Stimulated activated CD8-positive, alpha-beta memory T cell treated with anti-CD3 and anti-CD28 coated beads, Interleukin-2, amount 100 ng/mL, for 1 hour (primary cell): ENCODE results near the gene STX12.

Source experiments
- DNase-seq, 2 donors: peaks; one replicate each; pipeline ENCODE4 v3.0.0-alpha.2; 2020; ENCODE audit warnings: low read depth in 2 of 2

The STX12 gene

DNA sequence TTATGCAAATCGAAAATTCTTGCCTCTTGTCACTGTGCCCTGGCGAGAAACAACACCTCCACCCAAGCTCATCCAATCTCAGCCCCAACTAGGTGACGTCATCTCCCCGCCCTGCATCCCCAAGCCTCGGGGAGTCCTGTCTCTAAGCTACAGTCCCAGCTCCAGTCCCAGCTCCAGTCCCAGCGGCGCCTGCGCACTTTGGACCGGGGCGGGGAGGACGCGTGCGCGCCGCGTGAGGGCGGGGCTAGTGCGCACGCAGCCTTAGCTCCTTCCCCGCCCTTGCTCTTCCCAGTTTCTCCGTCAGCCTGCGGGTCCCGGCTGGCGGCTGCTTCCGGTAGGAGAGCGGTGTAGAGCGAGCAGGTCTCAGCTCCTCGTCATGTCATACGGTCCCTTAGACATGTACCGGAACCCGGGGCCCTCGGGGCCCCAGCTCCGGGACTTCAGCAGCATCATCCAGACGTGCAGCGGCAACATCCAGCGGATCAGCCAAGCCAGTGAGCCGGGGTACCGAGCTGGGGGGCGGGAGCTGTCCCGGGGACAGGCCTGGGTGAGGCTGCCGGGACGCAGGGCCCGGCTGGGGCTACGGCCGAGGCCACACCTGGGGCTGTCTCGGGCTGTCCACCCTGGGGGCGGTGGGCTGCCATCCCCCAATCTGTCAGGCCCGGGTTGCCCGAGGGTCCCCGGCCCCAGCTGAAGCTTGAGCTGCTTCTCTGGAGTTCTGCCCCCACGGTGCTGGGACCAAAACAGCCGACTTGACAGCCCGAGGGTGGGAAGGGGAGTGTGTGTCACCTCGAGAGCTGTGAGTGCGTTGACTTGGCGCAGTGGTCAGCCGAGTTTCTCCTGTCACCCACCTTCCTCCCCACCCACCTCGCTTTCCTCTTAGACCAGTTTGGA lies at the start of gene STX12:
TSS of gene STX12 (plus strand) at position 288 of the 894 bp plus-strand sequence. CDS start at position 377, 89 bp downstream.
- peak; percentile 94 to 96 for DNase-seq

DNA sequence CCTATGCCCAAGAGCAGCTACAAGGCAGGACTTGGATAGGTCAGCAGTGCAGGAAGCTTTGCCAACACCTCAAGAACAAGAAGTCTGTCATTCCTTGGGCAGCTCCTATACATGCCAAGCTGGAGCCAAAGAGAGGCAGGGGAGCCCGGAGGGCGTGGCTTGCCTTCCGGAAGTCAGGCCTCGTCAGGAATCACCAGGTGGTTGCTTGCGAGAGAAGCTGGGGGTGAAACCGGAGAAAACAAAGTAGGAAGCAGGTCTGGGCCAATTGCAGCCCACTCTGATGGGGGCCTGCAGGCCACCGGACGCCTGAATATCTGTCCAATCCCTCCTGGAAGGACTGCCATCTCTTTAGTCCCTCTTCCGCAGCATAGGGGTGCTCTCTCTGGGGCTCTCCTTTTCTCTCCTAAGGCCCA lies 48.1 kb upstream of the STX12 start:
- no peak for DNase-seq

DNA sequence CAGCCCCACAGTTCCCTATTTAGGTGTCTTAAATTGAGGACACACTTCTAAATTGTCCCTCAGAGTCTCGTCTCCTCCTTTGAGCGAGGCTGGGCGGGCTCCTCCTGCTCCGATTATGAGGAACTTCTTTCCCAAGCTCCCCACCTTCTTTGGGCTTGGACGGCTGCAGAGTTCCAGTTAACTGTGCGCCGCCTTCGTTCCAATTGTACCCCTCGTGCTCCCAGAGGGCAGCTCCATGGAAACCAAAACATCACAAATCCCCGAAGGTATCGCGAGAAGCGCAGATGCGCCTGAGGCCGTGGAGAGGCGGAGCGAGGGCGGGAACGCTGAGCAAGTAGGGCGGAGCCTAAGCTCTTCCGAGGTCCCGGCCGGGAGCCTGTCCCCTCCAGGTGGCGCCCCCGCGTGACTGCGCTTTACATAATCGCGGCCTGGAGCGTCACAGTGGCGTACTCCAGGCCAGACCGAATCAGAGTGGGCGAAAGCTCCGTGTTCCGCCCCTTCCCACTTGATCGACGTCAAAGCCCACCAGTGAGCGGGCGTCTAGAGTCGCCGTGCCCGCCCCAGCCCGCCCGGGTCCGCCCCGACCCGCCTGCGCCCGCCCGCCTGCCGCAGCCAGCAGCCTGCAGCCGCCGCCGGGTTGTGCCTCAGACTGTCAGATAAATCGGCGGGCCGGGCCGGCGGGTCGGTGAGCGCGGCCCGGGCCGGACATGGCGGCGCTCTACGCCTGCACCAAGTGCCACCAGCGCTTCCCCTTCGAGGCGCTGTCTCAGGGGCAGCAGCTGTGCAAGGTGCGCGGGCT lies 47.4 kb upstream of the STX12 start, which contains the start of gene FAM76A:
TSS of gene FAM76A (plus strand) at position 588 of the 799 bp plus-strand sequence. CDS start at position 708, 120 bp downstream.
- peak; percentile 98 to 99 for DNase-seq

DNA sequence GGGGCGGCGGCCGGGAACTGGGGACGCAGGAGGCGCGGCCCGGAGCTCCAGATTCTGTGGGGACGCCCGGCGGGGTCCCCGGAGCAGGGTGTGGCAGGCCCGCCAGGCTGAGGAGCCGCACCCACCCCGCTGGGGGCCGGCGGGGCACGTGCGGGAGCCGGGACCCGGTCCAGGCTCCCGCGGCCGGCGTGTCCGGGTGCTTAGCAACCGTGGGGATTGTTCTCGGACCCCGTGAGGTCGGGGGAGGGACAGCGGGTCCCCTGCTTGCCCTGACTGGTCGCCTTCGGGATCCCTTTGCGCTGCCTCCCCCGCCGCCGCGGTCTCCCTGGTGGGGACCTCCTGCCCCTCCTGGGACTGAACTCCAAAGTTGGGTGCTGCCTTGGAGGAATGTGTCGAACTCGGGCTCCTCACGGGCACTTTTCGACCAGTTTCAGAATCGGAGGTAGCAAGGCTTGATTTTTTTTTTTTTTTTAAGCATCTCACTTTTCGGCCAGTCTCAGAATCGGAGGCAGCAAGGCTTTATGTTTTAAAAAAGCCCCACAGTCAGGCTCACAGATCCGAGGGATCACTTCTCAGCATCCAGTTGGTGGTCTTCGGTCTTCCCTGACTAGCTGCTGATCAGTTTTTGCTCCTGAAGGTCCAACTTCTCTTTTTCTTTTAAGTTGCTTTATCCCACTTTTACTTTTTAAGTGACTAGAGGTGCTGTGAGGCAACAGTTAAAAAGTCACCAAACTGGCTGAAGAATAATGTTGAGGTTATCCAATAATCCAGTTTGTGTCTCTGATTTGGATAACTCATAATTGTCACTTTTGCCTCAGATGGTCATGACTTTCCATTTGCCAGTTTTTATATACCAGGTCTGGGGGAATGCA lies 46.6 kb upstream of the STX12 start:
- peak; percentile 2 to 8 for DNase-seq

DNA sequence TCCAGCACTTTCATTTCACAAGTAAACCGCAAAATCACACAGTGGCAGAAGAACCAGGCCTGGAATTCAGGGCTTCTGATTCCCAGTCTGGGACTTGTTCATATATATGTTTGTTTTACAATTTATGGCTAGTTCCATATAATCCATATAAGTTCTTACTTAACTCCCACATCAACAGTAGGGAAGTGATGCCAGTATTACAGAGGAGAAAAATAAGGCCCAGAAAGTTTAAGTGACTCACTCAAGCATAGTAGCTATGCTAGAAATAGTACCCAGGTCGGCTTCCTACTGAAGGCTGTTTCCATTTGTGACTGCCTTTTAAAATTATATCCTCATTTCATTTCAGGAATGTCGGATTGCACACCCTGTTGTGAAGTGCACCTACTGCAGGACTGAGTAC lies 45.9 kb upstream of the STX12 start:
- DNase-seq, result no peak

DNA sequence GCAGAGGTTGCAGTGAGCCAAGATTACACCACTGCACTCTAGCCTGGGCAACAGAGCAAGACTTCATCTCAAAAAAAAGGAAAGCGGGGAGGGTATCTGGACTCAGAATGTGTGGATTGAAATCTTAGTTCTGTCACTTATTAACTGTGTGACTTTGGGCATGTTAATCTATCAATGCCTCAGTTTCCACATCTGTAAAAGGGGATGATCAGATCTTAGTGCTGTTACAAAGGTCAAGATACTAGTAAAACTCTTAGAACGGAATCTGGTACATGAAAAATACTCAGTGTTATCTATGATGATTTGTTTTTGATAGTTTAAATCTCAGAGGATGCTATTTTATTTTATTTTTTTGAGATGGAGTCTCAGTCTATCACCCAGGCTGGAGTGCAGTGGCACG lies 36.8 kb upstream of the STX12 start:
- DNase-seq, result no peak

DNA sequence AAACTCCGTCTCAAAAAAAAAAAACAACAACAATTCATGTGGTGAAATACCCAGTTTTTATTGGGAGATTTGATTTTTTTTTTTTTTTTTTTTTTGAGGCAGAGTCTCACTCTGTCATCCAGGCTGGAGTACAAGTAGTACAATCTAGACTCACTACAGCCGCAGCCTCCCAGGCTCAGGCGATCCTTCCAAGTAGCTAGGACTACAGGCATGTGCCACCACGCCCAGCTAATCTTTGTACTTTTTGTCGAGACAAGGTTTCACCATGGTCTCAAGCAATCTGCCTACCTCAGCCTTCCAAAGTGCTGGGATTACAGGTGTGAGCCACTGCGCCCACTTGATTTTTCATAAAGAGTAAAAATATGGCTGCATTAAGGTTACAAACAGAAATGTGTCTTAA lies 31.9 kb upstream of the STX12 start:
- no peak for DNase-seq

DNA sequence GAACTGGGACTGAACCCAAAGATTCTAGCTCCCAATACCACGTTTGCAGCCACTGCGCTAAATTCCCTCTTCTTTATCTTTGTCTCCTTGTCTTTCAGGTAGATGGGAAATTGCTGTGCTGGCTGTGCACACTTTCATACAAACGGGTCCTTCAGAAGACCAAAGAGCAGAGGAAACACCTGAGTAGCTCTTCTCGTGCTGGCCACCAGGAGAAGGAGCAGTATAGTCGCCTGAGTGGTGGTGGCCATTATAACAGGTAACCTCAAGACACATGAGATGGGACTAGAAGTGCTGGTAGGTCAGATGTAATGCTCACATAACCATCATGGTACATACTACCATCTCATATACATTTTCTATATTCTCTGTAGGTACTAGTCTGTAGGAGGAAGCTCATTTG lies 28.5 kb upstream of the STX12 start:
- no peak for DNase-seq

DNA sequence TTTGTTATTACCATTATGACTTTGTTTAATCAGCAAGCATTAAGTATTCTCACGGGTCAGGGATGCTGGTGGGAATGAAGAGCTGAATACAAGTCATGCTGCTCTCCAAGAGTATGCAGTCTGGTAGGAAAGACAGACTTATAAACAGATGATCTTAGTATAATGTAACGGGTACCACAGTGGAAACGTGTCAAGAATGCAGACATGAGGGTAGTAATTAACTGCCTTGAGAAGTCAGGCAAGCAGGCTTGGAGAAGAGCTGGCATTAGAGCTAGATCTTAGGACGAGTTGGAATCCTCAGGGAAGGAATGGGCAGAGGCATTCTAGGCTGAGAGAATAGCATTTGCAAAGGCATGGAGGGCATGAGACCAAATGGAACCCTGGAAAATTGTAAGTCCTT lies 27.6 kb upstream of the STX12 start:
- DNase-seq, result no peak

DNA sequence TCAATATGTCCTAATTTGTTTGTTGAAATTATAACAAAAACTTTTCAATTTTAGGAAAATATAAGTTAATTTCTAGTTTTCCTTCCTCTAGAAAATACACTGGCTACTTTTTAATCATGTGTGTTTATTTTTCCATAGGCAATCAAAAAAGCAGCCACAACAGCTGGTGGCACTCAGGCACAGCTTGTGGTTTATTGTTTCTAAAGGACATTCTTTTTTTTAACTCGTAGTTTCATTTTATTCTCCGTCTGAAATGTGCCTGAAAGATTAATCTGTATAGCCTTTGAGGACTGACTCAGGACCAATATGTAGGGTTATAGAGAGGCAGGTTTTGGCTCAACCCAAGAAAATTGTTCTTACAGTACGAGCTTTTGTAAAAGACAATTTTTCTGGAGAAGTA lies 20.7 kb upstream of the STX12 start:
- no peak for DNase-seq

DNA sequence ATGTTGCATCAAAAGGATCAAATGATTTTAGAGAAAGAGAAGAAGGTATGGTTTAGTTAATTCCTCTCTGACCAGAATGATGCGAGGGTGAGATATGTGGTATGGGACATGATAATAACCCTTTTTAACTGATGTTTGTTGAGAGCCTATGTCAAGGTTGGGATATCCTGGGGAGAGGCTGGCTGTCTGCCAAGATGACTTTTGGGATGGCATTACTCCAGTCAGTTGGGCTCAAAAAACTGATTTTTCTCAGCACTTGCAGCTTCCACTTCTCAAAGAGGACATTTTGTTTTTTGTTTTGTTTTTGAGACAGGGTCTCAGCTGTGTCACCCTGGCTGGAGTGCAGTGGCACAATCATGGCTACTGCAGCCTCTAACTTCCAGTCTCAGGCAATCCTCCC lies 17.7 kb upstream of the STX12 start:
- DNase-seq, result no peak

DNA sequence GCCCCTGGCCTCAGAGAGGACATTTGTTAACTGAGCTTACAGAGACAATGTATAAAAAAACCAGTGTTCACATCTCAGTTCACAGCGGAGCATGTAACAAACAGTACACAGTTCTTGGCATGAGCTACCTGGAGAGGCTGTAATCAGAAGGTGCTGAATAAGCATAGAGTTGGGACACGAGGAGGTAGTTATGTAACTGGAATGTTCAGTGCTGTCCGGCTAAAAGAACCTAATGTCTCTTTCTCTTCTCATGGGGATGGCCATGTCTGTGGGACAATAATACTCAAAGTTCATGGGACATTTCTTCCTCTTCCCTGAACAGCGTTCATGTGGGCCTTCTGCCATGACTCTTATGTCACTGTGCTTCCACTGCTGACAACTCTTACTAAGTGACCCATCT lies 17.2 kb upstream of the STX12 start:
- DNase-seq, result no peak

DNA sequence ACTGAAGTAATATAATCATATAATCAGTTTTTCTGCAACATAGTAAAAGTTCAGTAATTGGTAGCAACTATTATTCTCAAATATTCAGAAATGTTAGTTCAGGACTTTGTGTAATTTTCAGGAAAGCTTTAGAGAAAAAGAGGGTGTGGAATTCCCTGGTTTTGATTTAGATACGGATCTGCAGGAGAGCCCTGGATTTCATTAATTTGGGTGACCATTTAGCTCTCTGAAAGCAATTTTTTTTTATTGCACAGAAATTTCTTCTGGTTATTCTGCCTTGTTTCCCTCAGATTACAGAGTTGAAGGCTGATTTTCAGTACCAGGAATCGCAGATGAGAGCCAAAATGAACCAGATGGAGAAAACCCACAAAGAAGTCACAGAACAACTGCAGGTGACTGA lies 13.8 kb upstream of the STX12 start:
- DNase-seq, result no peak

DNA sequence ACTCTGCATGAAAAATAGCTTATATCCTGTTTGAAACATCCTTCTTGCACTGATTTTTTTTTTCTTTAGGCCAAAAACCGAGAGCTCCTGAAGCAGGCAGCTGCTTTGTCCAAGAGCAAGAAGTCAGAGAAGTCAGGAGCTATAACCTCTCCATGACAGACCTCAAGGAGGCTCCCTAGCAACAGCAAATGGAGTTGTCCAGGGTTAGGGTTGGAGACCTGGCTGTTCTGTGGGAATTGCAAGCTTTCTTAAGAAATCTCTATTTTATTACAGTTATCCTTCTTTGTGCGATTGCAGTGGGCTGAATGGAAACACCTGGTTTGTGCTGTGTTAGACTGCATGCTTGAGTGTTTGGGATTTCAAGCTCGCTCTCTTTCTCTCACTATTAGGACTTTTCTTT lies 12.6 kb upstream of the STX12 start:
- no peak for DNase-seq

DNA sequence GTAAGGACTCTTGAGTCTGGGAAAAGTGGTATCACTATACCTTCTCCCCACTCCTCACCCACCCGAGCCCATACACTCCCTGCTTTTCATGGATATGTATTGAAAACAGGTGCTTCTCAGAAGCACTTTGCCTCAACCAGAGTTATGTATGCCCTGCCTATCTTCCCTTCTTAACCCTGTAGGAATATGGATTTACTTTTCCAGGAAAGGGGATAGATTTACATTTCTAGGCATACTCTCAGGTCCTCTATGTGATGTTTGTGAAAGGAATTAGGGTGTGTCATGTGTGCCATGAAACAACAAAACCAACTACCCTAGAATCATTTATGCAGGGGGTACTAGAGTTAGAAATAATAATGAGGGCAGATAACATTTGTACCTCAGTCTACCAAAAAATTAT lies 11.0 kb upstream of the STX12 start:
- no peak for DNase-seq

DNA sequence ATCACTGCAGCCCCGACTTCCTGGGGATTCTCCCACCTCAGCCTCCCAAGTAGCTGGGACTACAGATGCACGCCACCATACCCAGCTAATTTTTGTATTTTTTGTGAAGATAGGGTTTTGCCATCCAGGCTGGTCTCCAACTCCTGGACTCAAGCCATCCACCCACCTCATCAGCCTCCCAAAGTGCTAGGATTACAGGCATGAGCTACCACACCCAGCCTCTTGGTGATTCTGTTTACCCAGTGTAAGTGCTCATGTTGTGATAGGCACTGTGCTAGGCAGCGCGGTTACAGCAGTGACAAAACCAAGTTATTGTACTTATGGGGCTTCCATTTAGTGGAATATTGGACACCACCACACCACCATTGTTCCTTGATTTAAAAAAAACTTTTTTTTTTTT lies 9.7 kb upstream of the STX12 start:
- no peak for DNase-seq

DNA sequence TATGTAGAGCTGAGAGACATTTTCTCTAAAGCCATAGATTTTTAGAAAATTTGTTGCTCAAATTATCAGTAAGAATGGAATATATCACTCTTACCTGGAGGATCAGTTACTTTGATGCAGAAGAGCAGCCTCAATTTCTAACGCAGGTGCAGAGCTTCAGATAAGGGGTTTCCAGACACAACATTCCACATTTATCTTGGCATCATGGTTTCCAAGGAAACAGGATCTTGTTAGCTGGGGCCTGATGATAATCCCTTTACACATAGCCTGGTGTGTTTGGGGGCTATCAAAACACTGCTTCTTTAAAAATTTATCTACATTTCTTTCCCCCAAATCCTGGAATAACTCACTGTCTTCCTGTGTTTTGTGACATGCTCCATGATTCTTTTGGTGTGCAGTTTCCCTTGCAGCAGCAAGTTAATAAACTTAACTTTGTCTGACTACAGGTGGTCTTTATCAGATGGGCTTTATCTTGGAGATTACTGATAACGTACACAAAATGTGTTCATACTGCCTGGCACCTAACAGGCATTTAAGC lies 2.7 kb upstream of the STX12 start:
- no peak for DNase-seq

DNA sequence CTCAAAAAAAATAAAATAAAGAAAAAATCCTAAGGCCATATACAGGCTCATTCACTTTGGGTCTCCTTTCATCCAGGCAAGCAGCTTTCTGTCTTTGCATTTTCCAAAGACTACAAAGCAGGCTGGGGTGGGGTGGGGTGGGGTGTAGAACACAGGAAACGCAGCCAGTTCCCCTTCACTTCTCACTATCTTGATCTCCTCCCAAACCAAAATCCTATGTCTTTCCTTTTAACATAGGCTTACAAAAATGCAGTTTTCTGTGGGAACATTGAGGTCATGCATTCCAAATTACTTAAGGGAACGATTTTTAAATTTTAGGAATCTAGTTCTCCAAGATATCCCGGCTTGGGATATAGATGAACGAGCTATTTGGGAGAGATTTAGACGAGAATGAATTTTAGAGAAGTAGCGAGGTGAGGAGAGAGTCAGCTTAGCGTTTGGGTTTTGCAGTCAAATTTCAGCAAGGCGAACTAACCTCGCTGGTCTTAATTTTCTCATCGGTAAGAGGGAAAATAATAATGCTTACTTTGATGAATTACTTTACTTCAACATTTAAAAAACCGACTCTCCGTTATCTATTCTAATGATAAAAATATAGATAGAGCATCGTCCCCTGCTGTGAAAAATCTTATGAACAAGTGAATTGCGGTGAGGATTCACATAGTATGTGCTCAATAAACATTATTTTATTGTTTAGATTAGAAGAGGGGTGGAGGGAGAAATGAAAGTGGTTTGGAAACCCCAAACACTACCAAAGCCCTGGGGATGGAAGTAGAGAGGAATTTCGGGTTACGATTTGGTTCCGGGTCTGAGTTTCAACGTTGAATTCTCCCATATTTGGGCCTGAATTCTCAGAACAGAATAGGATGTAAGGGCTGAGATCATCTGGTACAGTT lies 735 bp upstream of the STX12 start:
- no peak for DNase-seq

DNA sequence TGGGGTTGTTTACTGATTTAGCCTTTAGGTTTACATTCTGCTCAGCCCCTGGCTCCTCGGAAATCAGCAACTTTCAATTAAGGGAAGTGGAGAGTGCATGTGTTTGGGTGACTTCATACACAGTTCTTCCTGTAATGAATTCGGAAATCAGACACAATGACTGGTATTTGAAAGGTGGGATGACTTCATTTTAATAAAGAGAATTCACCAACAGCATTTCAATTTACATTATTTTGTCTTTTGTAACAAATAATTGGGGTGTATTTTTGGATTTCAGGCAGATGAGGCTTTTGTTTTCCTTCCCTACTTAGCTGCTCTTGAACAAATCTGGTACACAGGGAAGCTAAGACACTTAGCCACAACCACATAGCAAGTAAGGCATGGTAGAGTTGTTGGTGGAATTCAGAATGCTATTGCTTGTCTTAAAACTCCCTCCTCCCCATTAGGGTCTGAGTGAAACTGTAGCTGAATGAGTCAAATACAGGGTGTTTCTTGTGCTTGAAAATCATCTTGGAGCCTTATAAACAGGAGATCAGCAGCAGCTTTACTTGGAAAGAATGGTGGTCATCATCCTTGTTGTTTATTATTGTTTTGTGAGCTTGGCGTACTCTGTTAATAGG lies 917 bp downstream of the STX12 start:
- no peak for DNase-seq

DNA sequence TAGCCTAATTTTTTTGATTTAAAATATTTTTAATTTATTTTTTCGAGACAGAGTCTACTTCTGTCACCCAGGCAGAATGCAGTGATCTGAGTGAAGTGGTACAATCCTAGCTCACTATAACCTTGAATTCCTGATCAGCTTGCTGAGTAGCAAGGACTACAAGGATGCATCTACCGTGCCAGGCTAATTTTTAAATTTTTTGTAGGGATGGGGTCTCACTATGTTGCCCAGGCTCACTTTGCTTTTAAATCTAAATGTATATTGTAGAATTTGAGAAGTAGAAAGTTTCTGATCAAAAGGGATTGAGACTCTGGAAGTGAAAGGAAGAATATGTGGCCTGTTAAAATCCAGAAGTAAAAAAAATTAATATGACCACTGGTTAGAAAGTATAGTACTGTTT lies 1.6 kb downstream of the STX12 start:
- no peak for DNase-seq
